GM12878 (cell line): ENCODE data around the gene BOD1L1. TPM values are rescaled to one million over a fixed set of nuclear protein-coding genes. Genes with fewer than 3 reads are reported as not detected.

Experiments
- ATAC-seq: fragments of 200-7000 bp; cut with Tn5 transposase; 3 replicates; pipeline ENCODE4 v1.9.1; 2020; ENCODE audit warnings: mild to moderate bottlenecking, moderate library complexity
- BruUV-seq: library from RNA; stranded (reverse); fragments of 400-500 nt; replicated peaks from 2 replicates; lab custom pipeline; 2021; lab: Mats Ljungman, UMichigan
- CTCF ChIA-PET: fragments of 300-600 bp; sonication (Branson Sonifier 250); formaldehyde crosslinking; extraction: SDS; loops from one replicate; lab custom pipeline; 2021; ENCODE audit warnings: inconsistent platforms; lab: Yijun Ruan, JAX
- POLR2A ChIA-PET: fragments of 350-600 bp; formaldehyde crosslinking; extraction: SDS; loops from one replicate; lab custom pipeline; 2021; ENCODE audit warnings: inconsistent platforms; lab: Charles Lee
- RAD21 ChIA-PET: fragments of 300-600 bp; sonication (Branson Sonifier 250); formaldehyde crosslinking; loops from one replicate; lab custom pipeline; 2023; ENCODE audit warnings: antibody characterized with exemption; ENCODE audit not compliant: unreplicated experiment; lab: Charles Lee
- SMC1A ChIA-PET: fragments of 300-600 bp; sonication (Branson Sonifier 250); formaldehyde crosslinking; loops from one replicate; lab custom pipeline; 2023; ENCODE audit not compliant: unreplicated experiment, uncharacterized antibody; lab: Charles Lee
- DNase-seq: peaks from one replicate; pipeline ENCODE4 v3.0.0-alpha.2; 2011; ENCODE audit warnings: low read depth, low spot score
- FAIRE-seq: peaks from 3 replicates; lab custom pipeline; 2011; peaks lifted over from hg19 to GRCh38; lab: Jason Lieb, UNC
- H2AFZ ChIP-seq: 2 replicates; pipeline ENCODE4 v1.6.0; 2011; ENCODE audit warnings: low read depth, low read length, control low read depth; ENCODE audit not compliant: control insufficient read depth
- H3K27ac ChIP-seq: 2 replicates; pipeline ENCODE4 v1.5.1; 2011; ENCODE audit warnings: control low read depth; ENCODE audit not compliant: control insufficient read depth, insufficient read depth
- H3K27me3 ChIP-seq, 2 experiments: replicated peaks in 1 of 2; 2 replicates each; pipeline versions ENCODE4 v1.6.0 to v1.6.1; 2011; ENCODE audit warnings: low read length in 1 of 2; ENCODE audit not compliant: control insufficient read depth in 2 of 2, insufficient read depth in 2 of 2
- H3K36me3 ChIP-seq, 2 experiments: 2 replicates each; pipeline ENCODE4 v1.5.1; 2011; ENCODE audit warnings: low read length in 1 of 2; ENCODE audit not compliant: control insufficient read depth in 2 of 2, insufficient read depth in 2 of 2
- H3K4me1 ChIP-seq: 2 replicates; pipeline ENCODE4 v1.6.1; 2011; ENCODE audit warnings: mild to moderate bottlenecking, low read length, moderate library complexity, mixed read lengths; ENCODE audit not compliant: control insufficient read depth, insufficient read depth
- H3K4me2 ChIP-seq: 2 replicates; pipeline ENCODE4 v1.6.0; 2011; ENCODE audit warnings: control low read depth; ENCODE audit not compliant: control insufficient read depth, insufficient read depth
- H3K4me3 ChIP-seq: fragments of 200-600 bp; sonication (generic); 2 replicates; pipeline ENCODE4 v1.5.1; 2016
- H3K79me2 ChIP-seq: 2 replicates; pipeline ENCODE4 v1.6.0; 2011; ENCODE audit warnings: low read length; ENCODE audit not compliant: control insufficient read depth, insufficient read depth
- H3K9ac ChIP-seq: 2 replicates; pipeline ENCODE4 v1.8.0; 2011; ENCODE audit warnings: low read length, control low read depth, mixed read lengths; ENCODE audit not compliant: control insufficient read depth, insufficient read depth
- H3K9me3 ChIP-seq: replicated peaks from 3 replicates; pipeline ENCODE4 v1.5.1; 2011; ENCODE audit warnings: mild to moderate bottlenecking, low read length; ENCODE audit not compliant: control insufficient read depth, insufficient read depth
- H4K20me1 ChIP-seq: 2 replicates; pipeline ENCODE4 v1.6.0; 2011; ENCODE audit not compliant: control insufficient read depth, insufficient read depth
- DPF2 ChIP-seq: fragments of 450-650 bp; IDR thresholded peaks from 2 replicates; pipeline ENCODE4 v1.6.1; 2017; ENCODE audit warnings: mild to moderate bottlenecking
- IKZF1 ChIP-seq: fragments of 450-650 bp; conservative IDR thresholded peaks from 2 replicates; pipeline ENCODE4 v1.6.1; 2017; ENCODE audit warnings: antibody characterized with exemption, mild to moderate bottlenecking
- NFYA ChIP-seq: IDR thresholded peaks from 2 replicates; pipeline ENCODE4 v1.6.1; 2011; ENCODE audit warnings: low read depth, mild to moderate bottlenecking, low read length, improper control_type of control experiment, borderline replicate concordance
- NR2C1 ChIP-seq: fragments of 450-650 bp; IDR thresholded peaks from 2 replicates; pipeline ENCODE4 v1.6.1; 2017; ENCODE audit warnings: antibody characterized with exemption, mild to moderate bottlenecking, moderate library complexity
- PAX5 ChIP-seq: IDR thresholded peaks from 2 replicates; pipeline ENCODE4 v1.6.1; 2011; ENCODE audit warnings: low read depth, low read length, borderline replicate concordance
- RFX5 ChIP-seq: IDR thresholded peaks from 2 replicates; pipeline ENCODE4 v1.6.1; 2011; ENCODE audit warnings: low read depth, low read length, improper control_type of control experiment
- SRF ChIP-seq, 2 experiments: IDR thresholded peaks; 2 replicates each; pipeline ENCODE4 v1.6.1; 2011; ENCODE audit warnings: low read depth in 2 of 2, low read length in 2 of 2, mild to moderate bottlenecking in 1 of 2, moderate library complexity in 1 of 2
- TAF1 ChIP-seq: IDR thresholded peaks from 2 replicates; pipeline ENCODE4 v1.6.1; 2011; ENCODE audit warnings: mild to moderate bottlenecking, low read depth, low read length, borderline replicate concordance
- ZSCAN29 ChIP-seq: fragments of 450-650 bp; IDR thresholded peaks from 2 replicates; pipeline ENCODE4 v1.6.1; 2017; ENCODE audit warnings: mild to moderate bottlenecking, moderate library complexity
- WGBS: methylation state at CpG from one replicate; pipeline ENCODE4 v1.1.6; 2016; ENCODE audit warnings: low lambda C conversion rate; ENCODE audit not compliant: insufficient replicate concordance, insufficient coverage; ENCODE audit errors: missing lambda C conversion rate; 5-methylcytosine and 5-hydroxymethylcytosine counted together
- in situ Hi-C: fragments of 300-500 bp; cut with MboI; formaldehyde crosslinking; loops from 9 replicates; pipeline ENCODE4 v1.14.3; 2018; ENCODE audit warnings: mixed read lengths
- intact Hi-C: fragments of 100-400 bp; cut with micrococcal nuclease; formaldehyde crosslinking; loops from one replicate; pipeline ENCODE4 v1.14.2; 2022; ENCODE audit not compliant: unreplicated experiment
- polyA plus RNA-seq, 11 experiments: library from polyadenylated mRNA; depleted of rRNA in 4 of 11; unstranded in 6 of 11; stranded (reverse) in 5 of 11; fragments of >200 nt; fragmentation: Nextera tagmentation in 4 of 11; fragmentation: Illumina TruSeq in 1 of 11; extraction: Ambion mirVana in 4 of 11; extraction: Trizol in 1 of 11; gene quantifications; 1 replicate in 1 of 11; 2 replicates in 10 of 11; pipeline versions ENCODE4 v1.2.1 to v1.2.3, GENCODE V29; 2011 to 2016; ENCODE audit warnings: inconsistent platforms in 2 of 11, missing spikeins in 2 of 11, low read depth in 1 of 11
- total RNA-seq, 4 experiments: library from RNA; depleted of rRNA in 3 of 4; stranded (reverse); fragments of >200 nt in 3 of 4; fragmentation: Illumina TruSeq in 1 of 4; extraction: Trizol in 1 of 4; gene quantifications; 2 replicates each; pipeline versions ENCODE4 v1.2.1 to v1.2.3, GENCODE V29; 2013 to 2021
- TF ChIP-seq, protein P1 (sequence below): fragments of 450-650 bp; formaldehyde crosslinking; IDR thresholded peaks from 2 replicates; pipeline ENCODE4 v1.5.0; 2022; ENCODE audit warnings: mild to moderate bottlenecking, missing genetic modification characterization
- TF ChIP-seq, protein P2 (sequence below): IDR thresholded peaks from 2 replicates; pipeline ENCODE4 v1.6.1; 2011; ENCODE audit warnings: low read depth, low read length, improper control_type of control experiment, borderline replicate concordance

BOD1L1 gene
- total and polyA plus RNA-seq, 10 of the 15 experiments (the other 5 are each of a cell fraction or from before 2014, with no cell fraction given): 6.8 to 41.6 (median 24.3) TPM

DNA sequence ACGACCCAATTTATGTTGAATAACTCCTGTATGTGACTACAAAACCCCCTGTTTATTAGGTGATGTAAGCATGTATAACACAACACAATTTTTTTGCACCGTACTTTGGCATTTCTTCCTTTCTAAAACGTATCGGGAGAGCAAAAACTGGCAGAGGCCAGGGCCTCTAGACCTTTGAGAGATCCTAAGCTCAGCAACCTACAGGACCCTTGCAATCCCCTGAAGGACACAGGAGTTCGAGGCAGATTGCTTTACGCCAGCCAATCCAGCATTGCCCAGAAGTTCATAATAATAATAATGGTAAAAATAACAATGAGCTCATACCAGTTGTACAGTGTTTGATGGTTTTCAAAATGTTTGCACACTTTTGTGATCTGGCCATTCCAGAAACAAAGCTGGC is 90.9 kb downstream of the BOD1L1 start (continued):
- TF ChIP-seq, protein P1, sequence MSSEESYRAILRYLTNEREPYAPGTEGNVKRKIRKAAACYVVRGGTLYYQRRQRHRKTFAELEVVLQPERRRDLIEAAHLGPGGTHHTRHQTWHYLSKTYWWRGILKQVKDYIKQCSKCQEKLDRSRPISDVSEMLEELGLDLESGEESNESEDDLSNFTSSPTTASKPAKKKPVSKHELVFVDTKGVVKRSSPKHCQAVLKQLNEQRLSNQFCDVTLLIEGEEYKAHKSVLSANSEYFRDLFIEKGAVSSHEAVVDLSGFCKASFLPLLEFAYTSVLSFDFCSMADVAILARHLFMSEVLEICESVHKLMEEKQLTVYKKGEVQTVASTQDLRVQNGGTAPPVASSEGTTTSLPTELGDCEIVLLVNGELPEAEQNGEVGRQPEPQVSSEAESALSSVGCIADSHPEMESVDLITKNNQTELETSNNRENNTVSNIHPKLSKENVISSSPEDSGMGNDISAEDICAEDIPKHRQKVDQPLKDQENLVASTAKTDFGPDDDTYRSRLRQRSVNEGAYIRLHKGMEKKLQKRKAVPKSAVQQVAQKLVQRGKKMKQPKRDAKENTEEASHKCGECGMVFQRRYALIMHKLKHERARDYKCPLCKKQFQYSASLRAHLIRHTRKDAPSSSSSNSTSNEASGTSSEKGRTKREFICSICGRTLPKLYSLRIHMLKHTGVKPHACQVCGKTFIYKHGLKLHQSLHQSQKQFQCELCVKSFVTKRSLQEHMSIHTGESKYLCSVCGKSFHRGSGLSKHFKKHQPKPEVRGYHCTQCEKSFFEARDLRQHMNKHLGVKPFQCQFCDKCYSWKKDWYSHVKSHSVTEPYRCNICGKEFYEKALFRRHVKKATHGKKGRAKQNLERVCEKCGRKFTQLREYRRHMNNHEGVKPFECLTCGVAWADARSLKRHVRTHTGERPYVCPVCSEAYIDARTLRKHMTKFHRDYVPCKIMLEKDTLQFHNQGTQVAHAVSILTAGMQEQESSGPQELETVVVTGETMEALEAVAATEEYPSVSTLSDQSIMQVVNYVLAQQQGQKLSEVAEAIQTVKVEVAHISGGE (CRISPR knock-in tag): no peak
- no peak for TF ChIP-seq IKZF1

DNA sequence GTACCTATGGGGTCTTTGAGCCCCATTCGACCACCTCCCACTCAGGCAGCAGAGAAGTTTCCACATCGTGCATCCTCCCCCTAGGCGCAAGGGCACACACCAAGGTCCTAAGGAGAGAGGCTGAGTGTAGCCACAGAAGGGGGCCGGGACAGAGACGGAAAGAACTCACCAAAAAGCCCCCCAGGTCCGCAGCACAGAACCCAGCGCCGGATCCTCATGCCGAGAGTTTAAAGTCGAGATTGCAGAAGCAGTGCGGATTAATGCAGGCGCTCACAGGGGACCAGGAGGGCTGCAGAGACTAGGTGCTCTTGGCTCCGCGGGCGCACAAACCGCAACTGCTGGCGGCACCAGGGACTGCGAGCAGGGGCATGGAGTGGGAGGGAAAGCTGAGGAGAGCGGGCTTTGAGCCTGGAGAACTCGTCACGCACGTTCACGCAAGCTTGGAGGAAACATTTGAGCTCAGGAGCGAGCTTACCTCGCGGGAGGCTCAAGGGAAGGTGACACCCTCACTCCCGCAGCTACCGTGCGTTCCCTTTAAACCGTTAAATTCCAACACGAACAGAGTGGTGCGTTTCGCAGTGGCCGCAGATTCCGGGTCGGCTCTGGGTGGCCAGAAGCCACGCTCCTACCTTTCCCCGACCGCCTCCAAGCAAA is 91.7 kb downstream of the BOD1L1 start:
- ChIA-PET RAD21 (no interaction called here), POLR2A (no interaction called here)
- Histone ChIP-seq H3K36me3 (no peaks in the 10 kb centered on the region), H3K4me2 (no peak overlapping the region), H3K9ac (no peak overlapping the region), H3K27me3 (peaks cover 23 to 42% of the 10 kb centered on the region in 2 experiments)
- no peak for FAIRE-seq
- TF ChIP-seq IKZF1: no peak
- no peak for TF ChIP-seq SRF (IDR thresholded peaks at IDR 0.05; ENCODE audit: low read depth in 2 of 2, low read length in 2 of 2)
- TF ChIP-seq TAF1: no peak
- TF ChIP-seq NFYA: no peak
- TF ChIP-seq RFX5: no peak
- TF ChIP-seq PAX5: no peak
- TF ChIP-seq DPF2: no peak
- TF ChIP-seq NR2C1: no peak
- no peak for TF ChIP-seq ZSCAN29
- TF ChIP-seq, protein P2, sequence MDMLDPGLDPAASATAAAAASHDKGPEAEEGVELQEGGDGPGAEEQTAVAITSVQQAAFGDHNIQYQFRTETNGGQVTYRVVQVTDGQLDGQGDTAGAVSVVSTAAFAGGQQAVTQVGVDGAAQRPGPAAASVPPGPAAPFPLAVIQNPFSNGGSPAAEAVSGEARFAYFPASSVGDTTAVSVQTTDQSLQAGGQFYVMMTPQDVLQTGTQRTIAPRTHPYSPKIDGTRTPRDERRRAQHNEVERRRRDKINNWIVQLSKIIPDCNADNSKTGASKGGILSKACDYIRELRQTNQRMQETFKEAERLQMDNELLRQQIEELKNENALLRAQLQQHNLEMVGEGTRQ: no peak
- TF ChIP-seq, all 136 proteins: peak for 0
- CTCF ChIA-PET: no interaction called here
- H3K4me3 ChIP-seq: no peak overlapping the region
- intact Hi-C loops (no loop called here), in situ Hi-C loops (loop anchor here (25.0 kb wide), 1 partner anchor 1774 kb away; no protein-coding TSS in a partner anchor)
- DNase-seq (no peak), ATAC-seq (0 out of 3 replicates have a peak, but pooled peaks have one; percentile 23)
- no peak overlapping the region for H2AFZ ChIP-seq
- SMC1A ChIA-PET: no interaction called here
- H3K27ac ChIP-seq: no peak overlapping the region
- WGBS: 32% methylated on average over 36 of the region's 39 CpGs
- no peaks in the 10 kb centered on the region for H3K4me1 ChIP-seq
- no TSS peak for BruUV-seq
- H3K79me2 ChIP-seq: no peaks in the 10 kb centered on the region
- H4K20me1 ChIP-seq: no peaks in the 10 kb centered on the region
- H3K9me3 ChIP-seq: no peaks in the 10 kb centered on the region; the same call in 1 of the 3 replicates
